ENCODE data around the gene NUDCD2. TPM values are rescaled to one million over a fixed set of nuclear protein-coding genes. Genes with fewer than 3 reads are reported as not detected.

The NUDCD2 gene
- total RNA-seq, 1 experiment from 2014 or later: 56.8 TPM

- TF ChIP-seq POLR2AphosphoS5 (IDR thresholded peaks at IDR 0.05; ENCODE audit: low read depth, low read length): no peak
- TF ChIP-seq, protein P1, sequence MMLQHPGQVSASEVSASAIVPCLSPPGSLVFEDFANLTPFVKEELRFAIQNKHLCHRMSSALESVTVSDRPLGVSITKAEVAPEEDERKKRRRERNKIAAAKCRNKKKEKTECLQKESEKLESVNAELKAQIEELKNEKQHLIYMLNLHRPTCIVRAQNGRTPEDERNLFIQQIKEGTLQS (IDR thresholded peaks at IDR 0.05): no peak
- no peak for TF ChIP-seq RAD21 (IDR thresholded peaks at IDR 0.05; ENCODE audit: low read depth)
- no peak for TF ChIP-seq ZFX (IDR thresholded peaks at IDR 0.05)
- no peak for TF ChIP-seq FOSL1 (IDR thresholded peaks at IDR 0.05; ENCODE audit: low read depth)
- no peak for TF ChIP-seq SRF (IDR thresholded peaks at IDR 0.05; ENCODE audit: low read depth)
- no peak for TF ChIP-seq POLR2A (IDR thresholded peaks at IDR 0.05; ENCODE audit: borderline replicate concordance, extremely low read depth, insufficient read depth, insufficient read length)
- no peak for TF ChIP-seq ZBTB33 (IDR thresholded peaks at IDR 0.05; ENCODE audit: extremely low read depth, insufficient replicate concordance, low read length)
- no peak for TF ChIP-seq SIN3A (IDR thresholded peaks at IDR 0.05; ENCODE audit: low read depth)
- no peak for TF ChIP-seq ELF1 (IDR thresholded peaks at IDR 0.05; ENCODE audit: borderline replicate concordance, low read depth)
- peak overlapping the region; percentile 79 to 88 for H3K4me3 ChIP-seq (replicated peaks in 1 of 2; ENCODE audit: low read depth in 1 of 2, low read length in 2 of 2)
- H3K27me3 ChIP-seq (ENCODE audit: insufficient read depth, low read length): no peaks in the 10 kb centered on the region
- H3K4me1 ChIP-seq (ENCODE audit: control insufficient read depth in 1 of 2, insufficient read depth in 2 of 2, low read length in 2 of 2): peaks cover 7 to 25% of the 10 kb centered on the region in 2 experiments; a peak in 3 of 4 replicates
- intact Hi-C loops (cut with micrococcal nuclease): no loop called here
- H3K9me2 ChIP-seq (ENCODE audit: insufficient read depth): no peaks in the 10 kb centered on the region
- no peak overlapping the region for H2AFZ ChIP-seq (ENCODE audit: low read depth, low read length, poor library complexity, severe bottlenecking)
- H3K9me3 ChIP-seq (ENCODE audit: control insufficient read depth in 1 of 2, insufficient read depth in 1 of 2, low read depth in 1 of 2, low read length in 2 of 2): no peaks in the 10 kb centered on the region
- H3K4me2 ChIP-seq (ENCODE audit: low read length): peak overlapping the region; percentile 77
- CTCF ChIA-PET: interaction anchor here (1.0 to 2.2 kb wide), 2 partner anchors 22 to 51 kb away, joined by 5 to 6 read pairs; partner anchors contain the start of gene CCNG1
- DNase-seq (ENCODE audit: low read depth, low spot score): no peak
- peak; percentile 5; the same call in 1 of the 2 replicates for ATAC-seq
- H3K79me2 ChIP-seq (ENCODE audit: insufficient read depth, low read length): peaks cover 87% of the 10 kb centered on the region
- RAD21 ChIA-PET (ENCODE audit: low non-redundant PET in 1 of 2, low total read pairs in 2 of 2, uncharacterized antibody in 2 of 2, unreplicated experiment in 2 of 2): no interaction called here
- TSS peak; percentile 69 for BruUV-seq (replicated peaks)
- POLR2A ChIA-PET: interaction anchor here (1.3 to 5.0 kb wide), 3 partner anchors 11 to 20 kb away, joined by 3 to 34 read pairs (median 9); partner anchors contain the start of gene CCNG1
- no peaks in the 10 kb centered on the region for H4K20me1 ChIP-seq (ENCODE audit: insufficient read depth)
- H3K9ac ChIP-seq (ENCODE audit: low read length): peak overlapping the region; percentile 97
- peak overlapping the region; percentile 81 for H3K27ac ChIP-seq (ENCODE audit: low read depth, low read length)
- H3K36me3 ChIP-seq (ENCODE audit: control insufficient read depth in 1 of 2, insufficient read depth in 2 of 2, low read length in 2 of 2): peaks cover 8 to 14% of the 10 kb centered on the region in 2 experiments
These were observed 462 bp downstream of the NUDCD2 start for GRCh38 chr5:163459462-163459818.

Data from HCT116 (cell line).